Measurements from ENCODE around the gene MGAT5. TPM values are rescaled to one million over a fixed set of nuclear protein-coding genes. Genes with fewer than 3 reads are reported as not detected.

The MGAT5 gene
- total RNA-seq, 1 donor from 2014 or later: 30.0 TPM

GRCh38 chr2:134402410-134402809, 148.5 kb downstream of the MGAT5 start:
- H3K27ac Mint-ChIP-seq (ENCODE audit: unreplicated experiment): peak overlapping the region; percentile 79
- DNase-seq (ENCODE audit: low spot score): no peak
- H3K4me3 Mint-ChIP-seq (ENCODE audit: unreplicated experiment): no peak overlapping the region
- peaks cover 4% of the 10 kb centered on the region for H3K36me3 Mint-ChIP-seq (ENCODE audit: low read depth)
- peaks cover 30% of the 10 kb centered on the region for H3K4me1 Mint-ChIP-seq (ENCODE audit: low read depth)
- TF ChIP-seq CTCF (IDR thresholded peaks at IDR 0.05): no peak
- no peaks in the 10 kb centered on the region for H3K27me3 Mint-ChIP-seq (ENCODE audit: low read depth)
- no peaks in the 10 kb centered on the region for H3K9me3 Mint-ChIP-seq (ENCODE audit: low read depth)

- no peaks in the 10 kb centered on the region for H3K27me3 Mint-ChIP-seq (ENCODE audit: low read depth)
- peaks cover 4% of the 10 kb centered on the region for H3K36me3 Mint-ChIP-seq (ENCODE audit: low read depth)
- no peaks in the 10 kb centered on the region for H3K9me3 Mint-ChIP-seq (ENCODE audit: low read depth)
- DNase-seq (ENCODE audit: low spot score): no peak
- H3K27ac Mint-ChIP-seq (ENCODE audit: unreplicated experiment): no peak overlapping the region
- peaks cover 35% of the 10 kb centered on the region for H3K4me1 Mint-ChIP-seq (ENCODE audit: low read depth)
- no peak for TF ChIP-seq CTCF (IDR thresholded peaks at IDR 0.05)
- no peak overlapping the region for H3K4me3 Mint-ChIP-seq (ENCODE audit: unreplicated experiment)
Observed at GRCh38 chr2:134405611-134406081, 151.8 kb downstream of the MGAT5 start.

- Mint-ChIP-seq H3K4me1 (ENCODE audit: low read depth) (peaks cover 35% of the 10 kb centered on the region), H3K27ac (ENCODE audit: unreplicated experiment) (no peak overlapping the region), H3K4me3 (ENCODE audit: unreplicated experiment) (no peak overlapping the region)
Observed at GRCh38 chr2:134406311-134406710, 152.4 kb downstream of the MGAT5 start.

GRCh38 chr2:134406736-134407135, 152.9 kb downstream of the MGAT5 start:
- H3K27ac Mint-ChIP-seq (ENCODE audit: unreplicated experiment): no peak overlapping the region

More at GRCh38 chr2:134406311-134406710, 152.4 kb downstream of the MGAT5 start:
- H3K36me3 Mint-ChIP-seq (ENCODE audit: low read depth): peaks cover 4% of the 10 kb centered on the region
- no peaks in the 10 kb centered on the region for H3K27me3 Mint-ChIP-seq (ENCODE audit: low read depth)
- H3K9me3 Mint-ChIP-seq (ENCODE audit: low read depth): no peaks in the 10 kb centered on the region
- no peak for DNase-seq (ENCODE audit: low spot score)
- TF ChIP-seq CTCF (IDR thresholded peaks at IDR 0.05): no peak

GRCh38 chr2:134407154-134407890, 153.4 kb downstream of the MGAT5 start:
- Mint-ChIP-seq H3K27me3 (ENCODE audit: low read depth) (no peaks in the 10 kb centered on the region), H3K36me3 (ENCODE audit: low read depth) (peaks cover 4% of the 10 kb centered on the region), H3K4me1 (ENCODE audit: low read depth) (peaks cover 31% of the 10 kb centered on the region), H3K4me3 (ENCODE audit: unreplicated experiment) (no peak overlapping the region), H3K9me3 (ENCODE audit: low read depth) (no peaks in the 10 kb centered on the region), H3K27ac (ENCODE audit: unreplicated experiment) (no peak overlapping the region)
- TF ChIP-seq CTCF (IDR thresholded peaks at IDR 0.05): no peak
- DNase-seq (ENCODE audit: low spot score): no peak

More at GRCh38 chr2:134406736-134407135, 152.9 kb downstream of the MGAT5 start:
- H3K4me1 Mint-ChIP-seq (ENCODE audit: low read depth): peaks cover 35% of the 10 kb centered on the region
- TF ChIP-seq CTCF (IDR thresholded peaks at IDR 0.05): no peak
- H3K4me3 Mint-ChIP-seq (ENCODE audit: unreplicated experiment): no peak overlapping the region
- no peaks in the 10 kb centered on the region for H3K9me3 Mint-ChIP-seq (ENCODE audit: low read depth)
- H3K36me3 Mint-ChIP-seq (ENCODE audit: low read depth): peaks cover 4% of the 10 kb centered on the region
- DNase-seq (ENCODE audit: low spot score): no peak
- no peaks in the 10 kb centered on the region for H3K27me3 Mint-ChIP-seq (ENCODE audit: low read depth)

All from chondrocyte (in vitro differentiated cells).